ENCODE results near the gene OR1Q1.

- TF ChIP-seq EZH2 (IDR thresholded peaks at IDR 0.05; ENCODE audit: borderline replicate concordance) (no peak), CTCF (IDR thresholded peaks at IDR 0.05; ENCODE audit: poor library complexity) (no peak), EZH2phosphoT487 (IDR thresholded peaks at IDR 0.05; ENCODE audit: low read depth, severe bottlenecking, unreplicated experiment) (no peak)
These were observed 4.7 kb upstream of the OR1Q1 start for GRCh38 chr9:122609804-122610203.
